Amniotic epithelial cell (primary cell): ENCODE measurements around the gene DDAH2.
A peak's percentile ranks its signal among the peaks of the same experiment; 100 is the strongest.

Experiments used
- DNase-seq: peaks from one replicate; pipeline ENCODE4 v3.0.0-alpha.2; 2010; ENCODE audit warnings: low read depth

Gene DDAH2

GRCh38 chr6:31728767-31729514 lies at the start of gene DDAH2:
Gene DDAH2 (minus strand): TSS chr6:31729299. CDS start chr6:31729161, 138 bp downstream.
- DNase-seq = no peak

DNA sequence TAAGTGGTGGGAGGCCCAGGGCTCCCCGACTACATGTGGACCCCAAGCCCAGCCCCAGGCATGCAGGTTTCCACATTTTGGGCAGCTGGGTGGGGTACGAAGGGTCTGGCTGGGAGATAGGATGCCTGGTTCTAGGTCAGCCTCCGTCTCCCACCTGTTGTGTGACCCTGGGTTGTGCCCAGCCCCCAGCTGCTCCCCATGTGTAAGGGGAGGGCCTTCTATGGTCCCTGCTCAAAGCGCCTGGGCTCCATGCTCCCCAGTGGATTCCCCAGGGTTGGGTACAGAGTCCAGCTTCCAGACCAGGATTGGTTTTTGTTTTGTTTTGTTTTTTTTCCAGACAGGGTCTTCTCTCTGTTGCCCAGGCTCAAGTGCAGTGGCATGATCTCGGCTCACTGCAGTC lies 49.1 kb upstream of the DDAH2 start:
- no peak for DNase-seq

DNA sequence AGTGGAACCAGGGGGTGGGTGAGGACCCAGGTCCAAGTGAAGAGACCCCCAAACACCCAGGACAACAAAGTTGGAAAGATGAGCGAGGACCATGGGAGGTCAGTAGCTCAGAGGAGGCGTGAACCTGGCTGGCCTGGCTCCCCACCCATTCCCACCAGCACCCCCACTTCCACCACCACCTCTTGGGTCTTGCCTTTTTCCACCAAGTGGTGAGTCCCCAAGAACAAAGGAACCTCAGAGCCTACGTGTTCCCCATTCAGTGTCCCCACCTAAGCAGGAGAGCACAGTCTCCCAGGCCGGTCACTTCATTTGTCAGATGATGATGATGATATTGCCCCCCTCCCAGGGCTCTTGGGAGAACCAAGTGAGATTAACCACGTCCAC lies 48.6 kb upstream of the DDAH2 start:
- DNase-seq = no peak

- peak; percentile 97 for DNase-seq
Observed at GRCh38 chr6:31776989-31777666, 48.0 kb upstream of the DDAH2 start, which contains the start of gene VWA7. Gene VWA7 (minus strand): TSS chr6:31777328. CDS start chr6:31776779, 549 bp downstream.

- DNase-seq = no peak
Observed at GRCh38 chr6:31776485-31776988, 47.4 kb upstream of the DDAH2 start.

GRCh38 chr6:31775633-31776484 lies 46.8 kb upstream of the DDAH2 start:
- no peak for DNase-seq

GRCh38 chr6:31775184-31775583 lies 46.1 kb upstream of the DDAH2 start:
- no peak for DNase-seq

DNA sequence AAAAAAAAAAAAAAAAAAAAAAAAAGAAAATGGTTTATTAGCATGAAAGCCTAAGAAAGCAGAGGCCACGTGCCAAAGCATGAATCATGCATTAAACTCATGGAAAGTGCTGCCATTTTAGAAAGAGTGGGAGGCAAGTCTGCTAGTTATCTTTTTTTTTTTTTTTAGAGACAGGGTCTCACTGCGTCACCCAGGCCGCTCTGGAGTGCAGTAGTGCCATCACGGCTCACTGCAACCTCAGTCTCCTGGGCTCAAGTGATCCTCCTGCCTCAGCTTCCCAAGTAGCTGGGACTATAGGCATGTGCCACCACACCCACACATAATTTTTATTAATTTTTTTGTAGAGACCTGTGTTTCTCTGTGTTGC lies 42.9 kb upstream of the DDAH2 start:
- peak; percentile 39 for DNase-seq

- DNase-seq = no peak
Observed at GRCh38 chr6:31770860-31771259, 41.8 kb upstream of the DDAH2 start.

GRCh38 chr6:31769684-31770371 lies 40.7 kb upstream of the DDAH2 start:
- DNase-seq = peak; percentile 52

DNA sequence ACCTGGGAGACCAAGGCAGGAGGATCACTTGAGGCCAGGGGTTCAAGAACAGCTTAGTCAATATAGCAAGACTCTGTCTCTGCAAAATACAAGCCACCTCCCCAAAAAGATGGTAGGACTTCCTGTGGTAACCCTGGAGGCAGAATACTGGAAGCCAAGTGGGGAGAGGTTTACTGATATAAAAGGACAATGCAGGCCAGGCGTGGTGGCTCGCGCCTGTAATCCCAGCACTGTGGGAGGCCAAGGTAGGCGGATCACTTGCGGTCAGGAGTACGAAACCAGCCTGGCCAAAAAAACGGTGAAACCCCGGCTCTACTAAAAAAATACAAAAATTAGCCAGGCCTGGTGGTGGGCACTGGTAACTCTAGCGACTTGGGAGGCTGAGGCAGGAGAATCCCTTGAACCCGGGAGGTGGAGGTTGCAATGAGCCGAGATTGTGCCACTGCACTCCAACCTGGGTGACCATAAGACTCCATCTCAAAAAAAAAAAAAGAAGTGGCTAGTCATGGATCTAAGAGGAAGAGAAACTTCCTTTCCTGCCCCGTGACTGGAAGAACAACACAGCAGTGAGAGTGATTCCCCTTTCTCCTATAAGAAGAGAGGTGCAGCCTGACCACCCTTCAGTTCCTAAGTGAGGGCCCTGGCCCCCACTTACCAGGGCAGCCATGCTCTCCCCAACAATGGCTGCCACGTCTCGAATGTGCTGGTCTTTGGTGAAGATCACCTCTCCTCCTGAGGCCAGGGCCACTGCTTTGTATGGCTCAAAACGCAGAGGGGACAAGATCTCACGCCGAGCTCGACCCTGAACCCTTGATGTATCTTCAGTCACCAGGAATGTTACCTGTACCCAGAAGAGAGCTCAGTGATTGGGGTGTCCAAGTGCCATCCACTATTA lies 39.5 kb upstream of the DDAH2 start:
- no peak for DNase-seq

- no peak for DNase-seq
Observed at GRCh38 chr6:31767096-31767645, 38.1 kb upstream of the DDAH2 start.

GRCh38 chr6:31765910-31766794 lies 37.1 kb upstream of the DDAH2 start:
- DNase-seq = no peak

- no peak for DNase-seq
Observed at GRCh38 chr6:31765559-31765909, 36.4 kb upstream of the DDAH2 start.

- DNase-seq = no peak
Observed at GRCh38 chr6:31764198-31764597, 35.1 kb upstream of the DDAH2 start.

- DNase-seq = no peak
Observed at GRCh38 chr6:31763619-31763940, 34.5 kb upstream of the DDAH2 start.

DNA sequence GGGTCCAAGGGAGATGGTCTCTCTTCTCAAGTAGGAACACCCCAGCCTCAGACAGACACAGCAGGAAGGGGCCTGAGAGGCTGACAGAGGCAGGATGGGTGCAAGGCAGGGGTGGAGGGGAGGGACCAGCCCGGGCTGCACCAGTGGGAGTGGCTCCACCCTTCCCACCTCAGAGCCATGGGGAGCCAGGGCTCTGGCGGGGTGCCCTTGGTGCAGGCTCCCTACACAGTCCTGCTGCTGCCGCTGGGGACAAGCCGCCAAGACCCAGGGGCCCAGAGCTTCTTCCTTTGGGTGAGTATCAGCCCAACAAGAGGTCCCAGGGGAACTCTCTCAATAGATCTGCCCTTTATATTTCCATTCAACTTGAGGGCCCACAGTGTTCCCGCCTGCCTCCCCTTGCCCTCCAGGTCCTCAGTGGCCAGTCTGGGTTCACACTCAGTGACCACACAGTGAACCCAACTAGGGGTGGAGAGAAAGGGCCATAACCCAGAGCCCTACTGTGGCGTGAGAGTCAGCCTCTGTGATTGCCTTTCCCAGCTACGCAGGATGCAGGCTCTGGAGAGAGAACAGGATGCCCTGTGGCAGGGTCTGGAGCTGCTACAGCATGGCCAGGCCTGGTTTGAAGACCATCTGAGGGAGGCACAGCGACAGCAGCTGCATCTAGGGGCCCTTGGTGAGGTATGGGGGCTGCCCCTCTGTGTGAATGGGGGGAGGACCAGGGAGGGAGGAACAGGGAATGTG lies 33.9 kb upstream of the DDAH2 start:
- no peak for DNase-seq

- DNase-seq = no peak
Observed at GRCh38 chr6:31762356-31762755, 33.3 kb upstream of the DDAH2 start, which contains the start of gene SAPCD1. Gene SAPCD1 (plus strand): TSS chr6:31762656. CDS start chr6:31763055, 399 bp downstream.

DNA sequence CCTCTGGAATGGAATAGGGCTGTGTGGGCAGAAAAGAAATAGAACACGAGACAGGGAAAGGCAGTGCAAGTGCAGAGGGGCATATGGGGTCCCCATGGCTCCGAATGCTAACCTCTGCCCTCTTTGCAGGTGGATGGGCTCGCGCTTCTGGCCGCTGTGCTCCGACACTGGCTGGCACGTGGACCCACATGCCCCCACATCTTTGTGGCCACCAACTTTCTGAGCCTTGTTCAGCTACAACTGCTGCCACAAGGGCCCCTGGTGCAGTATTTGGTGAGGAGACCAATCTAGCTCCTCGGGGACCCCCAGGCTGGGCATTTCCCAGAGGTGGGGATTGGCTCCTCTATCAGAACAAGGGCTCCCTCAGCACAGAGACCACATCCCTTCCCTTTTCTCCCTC lies 32.2 kb upstream of the DDAH2 start:
- no peak for DNase-seq
